ENCODE results near the gene BARX2. TPM values are rescaled to one million over a fixed set of nuclear protein-coding genes. Genes with fewer than 3 reads are reported as not detected.

Gene BARX2
- total and polyA plus RNA-seq, 2 donors (not counting 3 experiments of a cell fraction or from before 2014, with no cell fraction given): not detected

DNA sequence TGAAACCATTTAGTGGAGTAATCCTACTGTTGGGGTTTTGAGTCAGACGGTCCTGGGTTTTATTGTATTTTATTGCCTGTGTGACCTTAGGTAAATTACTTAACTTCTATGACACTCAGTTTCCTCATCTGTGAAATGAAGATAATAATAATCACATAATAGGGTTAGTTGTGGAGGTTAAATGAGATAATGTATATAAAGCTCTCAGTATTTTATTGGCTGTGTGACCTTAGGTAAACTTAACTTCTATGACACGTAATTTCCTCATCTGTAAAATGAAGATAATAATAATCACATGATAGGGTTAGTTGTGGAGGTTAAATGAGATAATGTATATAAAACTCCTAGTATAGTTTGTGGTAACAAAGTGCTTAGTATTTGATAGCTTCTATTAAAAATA is 13.2 kb downstream of the BARX2 start:
- no TSS peak for BruUV-seq (replicated peaks)
- intact Hi-C loops (cut with micrococcal nuclease) (no loop called here), dilution Hi-C loops (cut with MboI; ENCODE audit: extremely low pct_ligation_motif_present, low sequenced_read_pairs) (no loop called here)
- no peak overlapping the region for H3K9ac ChIP-seq (replicated peaks; ENCODE audit: extremely low read depth, insufficient read depth, low read length)
- H3K4me2 ChIP-seq (ENCODE audit: insufficient read depth, low read length): no peak overlapping the region
- DNase-seq (ENCODE audit: low read depth, low spot score) (no peak), FAIRE-seq (no peak)
- H3K27me3 ChIP-seq (ENCODE audit: control insufficient read depth in 2 of 2, insufficient read depth in 2 of 2, low read length in 2 of 2): no peaks in the 10 kb centered on the region
- POLR2A ChIA-PET: no interaction called here
- TF ChIP-seq, protein P1, sequence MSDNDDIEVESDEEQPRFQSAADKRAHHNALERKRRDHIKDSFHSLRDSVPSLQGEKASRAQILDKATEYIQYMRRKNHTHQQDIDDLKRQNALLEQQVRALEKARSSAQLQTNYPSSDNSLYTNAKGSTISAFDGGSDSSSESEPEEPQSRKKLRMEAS (IDR thresholded peaks at IDR 0.05; ENCODE audit: insufficient read depth, insufficient read length): no peak
- no peak for TF ChIP-seq POLR2A (IDR thresholded peaks at IDR 0.05; ENCODE audit: low read depth, low read length)
- TF ChIP-seq POLR2AphosphoS5 (IDR thresholded peaks at IDR 0.05; ENCODE audit: insufficient read depth, low read depth, low read length): no peak
- TF ChIP-seq, protein P2, sequence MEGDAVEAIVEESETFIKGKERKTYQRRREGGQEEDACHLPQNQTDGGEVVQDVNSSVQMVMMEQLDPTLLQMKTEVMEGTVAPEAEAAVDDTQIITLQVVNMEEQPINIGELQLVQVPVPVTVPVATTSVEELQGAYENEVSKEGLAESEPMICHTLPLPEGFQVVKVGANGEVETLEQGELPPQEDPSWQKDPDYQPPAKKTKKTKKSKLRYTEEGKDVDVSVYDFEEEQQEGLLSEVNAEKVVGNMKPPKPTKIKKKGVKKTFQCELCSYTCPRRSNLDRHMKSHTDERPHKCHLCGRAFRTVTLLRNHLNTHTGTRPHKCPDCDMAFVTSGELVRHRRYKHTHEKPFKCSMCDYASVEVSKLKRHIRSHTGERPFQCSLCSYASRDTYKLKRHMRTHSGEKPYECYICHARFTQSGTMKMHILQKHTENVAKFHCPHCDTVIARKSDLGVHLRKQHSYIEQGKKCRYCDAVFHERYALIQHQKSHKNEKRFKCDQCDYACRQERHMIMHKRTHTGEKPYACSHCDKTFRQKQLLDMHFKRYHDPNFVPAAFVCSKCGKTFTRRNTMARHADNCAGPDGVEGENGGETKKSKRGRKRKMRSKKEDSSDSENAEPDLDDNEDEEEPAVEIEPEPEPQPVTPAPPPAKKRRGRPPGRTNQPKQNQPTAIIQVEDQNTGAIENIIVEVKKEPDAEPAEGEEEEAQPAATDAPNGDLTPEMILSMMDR (IDR thresholded peaks at IDR 0.05; ENCODE audit: extremely low read depth in 1 of 2, insufficient read depth in 1 of 2, low read depth in 1 of 2, low read length in 2 of 2): no peak
- no peak for TF ChIP-seq FOS (IDR thresholded peaks at IDR 0.05; ENCODE audit: borderline replicate concordance, insufficient read depth, low read length)
- TF ChIP-seq JUN (IDR thresholded peaks at IDR 0.05; ENCODE audit: borderline replicate concordance, insufficient read depth, insufficient read length, low read depth): no peak
- TF ChIP-seq EZH2 (IDR thresholded peaks at IDR 0.05; ENCODE audit: borderline replicate concordance, low read depth, low read length, severe bottlenecking): no peak
- no peak for TF ChIP-seq GATA2 (IDR thresholded peaks at IDR 0.05; ENCODE audit: insufficient read depth, insufficient read length, low read depth, low read length)
- no peak for TF ChIP-seq MYC (IDR thresholded peaks at IDR 0.05; ENCODE audit: low read depth, low read length)
- CTCF ChIA-PET: interaction anchor here (1.9 kb wide), 1 partner anchor 13 kb away, joined by 6 read pairs; the partner anchor contains the start of gene BARX2
- H3K9me1 ChIP-seq (replicated peaks; ENCODE audit: control insufficient read depth, extremely low read depth, insufficient read depth, low read length): no peaks in the 10 kb centered on the region
- H3K4me3 ChIP-seq (replicated peaks in 1 of 3; ENCODE audit: insufficient read depth in 1 of 3, low read depth in 1 of 3, low read length in 3 of 3): no peak overlapping the region
- H3K79me2 ChIP-seq (ENCODE audit: control insufficient read depth, insufficient read depth, low read length): no peaks in the 10 kb centered on the region
- no peaks in the 10 kb centered on the region for H3K9me3 ChIP-seq (replicated peaks; ENCODE audit: control insufficient read depth, insufficient read depth, low read length)
- H2AFZ ChIP-seq (ENCODE audit: low read depth, low read length): no peak overlapping the region
- no peaks in the 10 kb centered on the region for H4K20me1 ChIP-seq (replicated peaks; ENCODE audit: control insufficient read depth, extremely low read depth, insufficient read depth, low read length)
- no peaks in the 10 kb centered on the region for H3K4me1 ChIP-seq (ENCODE audit: control insufficient read depth, extremely low read depth, insufficient read depth, low read length)
- H3K27ac ChIP-seq (ENCODE audit: insufficient read depth, low read depth, low read length): no peak overlapping the region
- H3K36me3 ChIP-seq (ENCODE audit: control insufficient read depth in 2 of 2, extremely low read depth in 1 of 2, insufficient read depth in 2 of 2, low read length in 2 of 2): no peaks in the 10 kb centered on the region

All from endothelial cell of umbilical vein (primary cell).